Activated gamma-delta T cell treated with Interleukin-2 at 50 U/mL for 16 hours (primary cell): ENCODE measurements around the gene PURA.

Source experiments
- DNase-seq: peaks from one replicate; pipeline ENCODE4 v3.0.0-alpha.2; 2020

Gene PURA

DNA sequence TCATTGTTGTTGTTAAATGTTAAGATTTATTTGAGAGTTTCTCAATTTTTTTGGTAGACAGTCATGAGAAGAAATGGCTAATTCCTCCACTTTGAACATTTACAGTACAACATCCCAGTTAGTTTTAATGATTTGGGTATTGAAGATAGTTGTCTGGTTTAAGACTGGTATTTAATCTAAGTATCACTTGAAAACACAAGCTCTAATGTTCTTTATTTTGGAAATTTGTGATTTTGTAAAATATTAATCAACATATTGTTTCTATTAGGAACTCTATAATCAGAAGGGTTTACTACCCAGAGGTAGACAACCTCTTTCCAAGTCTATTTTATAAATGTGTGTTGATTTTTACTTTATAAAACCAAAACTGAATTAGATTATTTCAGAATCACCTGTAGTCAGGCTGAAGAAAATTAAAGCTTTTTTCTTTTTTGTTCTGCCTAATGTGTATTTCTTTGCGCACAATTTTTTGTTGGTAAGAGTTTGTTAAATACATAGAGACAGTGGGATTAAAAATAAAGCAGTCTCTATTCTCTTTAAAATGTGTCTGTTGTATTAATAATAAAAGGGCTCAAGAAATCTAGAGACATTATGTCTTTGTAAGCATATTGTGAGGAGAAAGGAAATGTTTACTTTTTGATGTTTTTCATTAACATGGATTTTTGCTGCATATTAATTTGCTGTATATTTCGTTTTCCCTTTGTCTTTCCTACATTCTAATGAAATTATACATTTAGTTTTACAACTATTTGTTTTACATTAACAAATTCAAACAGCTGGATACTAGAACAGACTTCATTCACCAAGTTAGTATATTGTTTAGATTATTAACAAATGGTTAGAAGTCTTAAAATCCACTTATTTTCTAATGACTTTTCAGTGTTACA, 3.9 kb upstream of the PURA start:
- DNase-seq, result no peak

GRCh38 chr5:140110646-140110957, 3.3 kb upstream of the PURA start:
- no peak for DNase-seq

DNA sequence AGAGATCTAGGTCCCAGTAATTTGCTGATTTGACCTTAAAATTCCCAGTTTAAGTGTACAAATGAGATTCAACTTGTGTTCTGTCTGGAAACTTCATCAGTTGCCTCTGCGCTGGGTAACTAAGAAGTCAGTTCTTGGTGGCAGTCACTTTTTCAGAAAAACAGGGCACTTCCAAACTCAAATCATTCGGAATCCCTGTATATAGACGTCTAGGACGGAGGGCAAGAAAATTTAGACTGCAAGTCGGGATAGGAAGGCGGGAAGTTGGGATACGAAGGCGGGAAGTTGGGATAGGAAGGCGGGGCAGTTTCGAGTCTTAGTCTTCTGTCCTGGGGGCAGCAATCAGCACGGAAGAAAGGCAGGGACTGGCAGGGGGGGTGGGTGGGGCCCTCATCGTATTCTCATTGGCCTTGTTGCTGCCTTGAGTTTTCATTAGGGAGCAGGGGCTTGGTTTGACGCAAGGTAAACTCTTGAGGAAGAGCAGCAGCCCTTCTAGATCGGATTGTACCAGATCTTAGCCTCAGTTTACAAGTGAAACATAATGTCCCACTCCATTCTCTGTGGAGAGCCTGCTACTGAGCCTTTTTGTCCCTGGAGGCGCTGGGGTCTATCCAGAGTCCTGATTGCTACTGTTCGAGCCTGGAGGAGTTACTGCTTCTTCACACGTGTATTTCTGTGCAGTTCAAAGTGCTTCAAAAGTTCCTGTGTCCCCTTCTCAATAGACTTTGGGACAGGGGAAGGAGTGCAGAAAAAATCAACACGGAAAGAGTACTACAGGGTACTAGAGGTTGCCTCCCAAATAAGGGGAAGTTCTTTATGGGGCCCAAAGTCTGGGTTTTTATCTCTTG, 2.7 kb upstream of the PURA start:
- DNase-seq, result no peak

DNA sequence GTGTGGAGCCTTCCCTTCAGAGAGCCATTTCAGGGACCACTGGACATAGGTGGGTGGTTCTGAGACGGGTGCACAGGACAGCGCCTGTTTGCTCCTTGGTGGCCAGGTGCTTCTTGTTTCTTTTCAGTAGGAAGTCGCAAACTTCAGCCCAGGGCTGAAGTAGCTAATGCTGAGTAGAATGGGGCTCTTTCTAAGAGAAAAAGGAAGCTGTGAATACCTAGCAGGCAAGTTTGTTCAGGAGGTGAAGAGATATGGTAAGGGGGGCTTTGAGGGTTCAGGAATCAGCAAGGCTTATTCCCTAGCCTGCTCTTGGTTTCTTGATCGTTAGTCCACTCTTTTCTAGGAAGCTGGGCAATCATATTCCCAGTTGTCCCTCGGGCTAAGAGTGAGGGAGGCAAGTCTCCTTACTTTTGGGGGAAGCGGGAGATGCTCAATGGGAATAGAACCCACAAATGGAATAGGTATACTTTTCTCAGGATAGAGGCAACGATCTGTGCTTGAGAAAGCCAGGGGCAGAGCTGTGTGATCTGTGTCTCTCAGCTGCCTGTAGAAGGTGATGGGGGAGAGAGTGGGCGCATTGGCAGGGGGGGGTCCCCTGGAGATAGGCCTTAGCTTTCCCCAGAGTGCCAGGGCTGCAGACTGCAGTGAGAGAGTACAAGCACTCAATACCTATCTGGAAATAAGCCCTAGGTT, 1.9 kb upstream of the PURA start:
- no peak for DNase-seq

GRCh38 chr5:140112685-140113179, 1.2 kb upstream of the PURA start:
- DNase-seq, result no peak

DNA sequence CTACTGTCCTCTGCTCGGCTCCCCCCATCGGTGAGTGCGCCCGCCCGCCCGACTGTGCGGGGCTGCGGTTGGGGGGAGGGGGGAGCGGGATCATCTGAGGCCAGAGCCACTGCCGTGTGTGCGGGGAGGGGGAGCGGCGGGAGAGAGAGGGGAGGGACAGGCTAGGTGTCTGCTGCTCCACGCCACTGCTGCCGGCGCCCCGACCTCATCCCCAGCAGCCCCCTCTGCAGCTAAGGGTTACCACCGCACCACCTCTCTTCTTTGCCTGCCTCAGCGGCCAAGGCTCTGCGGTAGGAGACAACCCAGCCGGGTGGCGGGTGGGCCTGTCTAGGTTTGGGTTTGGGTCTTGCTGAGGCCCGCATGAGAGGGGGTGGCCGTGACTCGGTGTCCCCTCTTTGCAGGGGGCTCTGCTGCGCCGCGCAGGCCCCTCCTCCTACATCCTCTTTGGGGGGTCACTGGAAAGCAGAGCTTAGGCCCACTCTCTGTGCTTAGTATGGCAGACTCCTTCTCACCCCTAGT, 670 bp upstream of the PURA start:
- DNase-seq, result peak; percentile 15

DNA sequence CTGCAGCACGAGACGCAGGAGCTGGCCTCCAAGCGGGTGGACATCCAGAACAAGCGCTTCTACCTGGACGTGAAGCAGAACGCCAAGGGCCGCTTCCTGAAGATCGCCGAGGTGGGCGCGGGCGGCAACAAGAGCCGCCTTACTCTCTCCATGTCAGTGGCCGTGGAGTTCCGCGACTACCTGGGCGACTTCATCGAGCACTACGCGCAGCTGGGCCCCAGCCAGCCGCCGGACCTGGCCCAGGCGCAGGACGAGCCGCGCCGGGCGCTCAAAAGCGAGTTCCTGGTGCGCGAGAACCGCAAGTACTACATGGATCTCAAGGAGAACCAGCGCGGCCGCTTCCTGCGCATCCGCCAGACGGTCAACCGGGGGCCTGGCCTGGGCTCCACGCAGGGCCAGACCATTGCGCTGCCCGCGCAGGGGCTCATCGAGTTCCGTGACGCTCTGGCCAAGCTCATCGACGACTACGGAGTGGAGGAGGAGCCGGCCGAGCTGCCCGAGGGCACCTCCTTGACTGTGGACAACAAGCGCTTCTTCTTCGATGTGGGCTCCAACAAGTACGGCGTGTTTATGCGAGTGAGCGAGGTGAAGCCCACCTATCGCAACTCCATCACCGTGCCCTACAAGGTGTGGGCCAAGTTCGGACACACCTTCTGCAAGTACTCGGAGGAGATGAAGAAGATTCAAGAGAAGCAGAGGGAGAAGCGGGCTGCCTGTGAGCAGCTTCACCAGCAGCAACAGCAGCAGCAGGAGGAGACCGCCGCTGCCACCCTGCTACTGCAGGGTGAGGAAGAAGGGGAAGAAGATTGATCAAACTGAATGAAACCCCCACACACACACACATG, 654 bp downstream of the PURA start:
- peak; percentile 29 for DNase-seq

GRCh38 chr5:140115186-140115500, 1.2 kb downstream of the PURA start:
- DNase-seq, result no peak

- no peak for DNase-seq
These were observed 2.8 kb downstream of the PURA start for GRCh38 chr5:140116716-140117115.

DNA sequence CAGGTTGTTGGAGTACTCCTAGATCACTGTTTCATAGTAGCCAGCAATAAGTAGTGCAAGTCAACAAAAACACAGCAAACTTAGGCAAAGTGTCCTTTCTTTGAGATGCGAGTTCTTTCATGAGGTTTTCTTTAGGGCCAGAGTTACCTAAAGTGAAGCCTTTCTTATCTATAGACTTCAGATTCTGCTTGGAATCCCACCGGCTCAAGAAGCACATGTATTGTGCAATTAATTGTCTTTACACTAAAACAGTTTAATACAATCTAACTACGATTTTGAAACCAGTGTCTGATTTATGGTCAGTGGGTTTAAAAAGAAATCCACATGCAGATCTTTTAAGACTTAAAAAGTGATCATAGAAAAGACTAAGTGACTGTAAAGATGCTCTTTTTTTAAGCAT, 3.6 kb downstream of the PURA start:
- no peak for DNase-seq

DNA sequence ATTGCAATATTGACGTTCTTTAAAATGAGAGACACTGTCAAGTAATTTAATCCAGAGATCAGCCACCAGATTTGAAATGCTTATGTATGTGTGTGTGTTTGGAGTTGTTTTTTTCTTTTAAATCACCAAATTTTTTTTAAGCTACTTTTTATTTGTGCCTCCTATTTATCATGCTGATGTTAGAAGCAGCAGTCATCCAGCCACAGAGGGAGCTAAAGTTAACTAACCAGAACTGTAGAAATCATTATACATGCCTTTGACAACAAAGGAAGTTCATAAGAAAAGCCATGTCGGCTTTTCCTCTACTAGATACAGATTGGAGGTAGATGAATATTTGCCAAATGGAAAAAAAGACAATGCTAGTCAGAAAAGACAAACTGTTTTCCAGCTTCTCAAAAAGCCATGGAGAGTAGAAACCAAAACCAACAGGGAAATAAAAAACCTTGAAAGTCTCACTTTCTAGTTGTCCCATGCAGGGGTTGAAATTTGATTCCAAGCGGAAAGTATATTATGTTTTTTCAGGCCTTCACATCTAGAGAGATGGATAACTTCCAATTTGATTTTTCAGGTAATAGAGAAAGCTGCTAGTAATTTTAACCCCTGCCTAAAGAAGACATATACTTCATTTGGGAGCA, 4.5 kb downstream of the PURA start:
- DNase-seq, result no peak

GRCh38 chr5:140125637-140126036, 11.7 kb downstream of the PURA start, which contains the start of gene IGIP:
TSS of gene IGIP (plus strand) at chr5:140125937. CDS start at chr5:140128477, 2,540 bp downstream.
- no peak for DNase-seq

DNA sequence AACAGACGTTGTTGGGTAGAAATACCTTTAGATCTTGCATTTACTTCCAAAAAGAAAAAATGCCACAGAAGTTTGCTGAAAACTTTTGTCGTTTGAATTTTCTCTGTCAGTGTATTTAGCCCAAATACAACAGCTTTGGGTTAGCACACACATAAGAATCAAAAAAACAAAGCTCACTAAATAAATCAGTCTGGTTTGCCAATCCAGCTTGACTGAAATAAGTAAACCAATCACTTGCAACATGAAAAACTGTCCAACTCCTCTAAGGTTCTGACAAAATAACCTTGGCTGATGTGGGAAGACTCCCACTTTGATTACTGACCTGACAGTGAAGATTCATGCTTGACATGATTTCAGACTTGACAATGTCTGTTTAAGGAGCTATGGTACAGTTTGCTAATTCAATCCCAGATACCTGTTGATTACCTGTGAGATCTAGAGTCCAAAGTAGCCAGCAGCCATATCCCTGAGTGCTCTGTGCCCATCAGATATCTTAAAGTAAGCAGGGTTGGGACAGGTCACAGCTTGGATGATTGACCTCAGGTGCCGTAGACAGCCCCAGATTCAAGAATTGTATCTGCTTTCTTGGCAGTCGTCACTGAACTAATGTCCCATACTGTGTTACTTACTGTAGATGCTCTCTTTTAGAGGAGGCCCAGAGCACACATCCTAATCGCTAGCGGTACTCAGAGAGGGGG, 12.6 kb downstream of the PURA start:
- DNase-seq, result no peak

GRCh38 chr5:140128376-140128775, 14.5 kb downstream of the PURA start:
- DNase-seq, result no peak

DNA sequence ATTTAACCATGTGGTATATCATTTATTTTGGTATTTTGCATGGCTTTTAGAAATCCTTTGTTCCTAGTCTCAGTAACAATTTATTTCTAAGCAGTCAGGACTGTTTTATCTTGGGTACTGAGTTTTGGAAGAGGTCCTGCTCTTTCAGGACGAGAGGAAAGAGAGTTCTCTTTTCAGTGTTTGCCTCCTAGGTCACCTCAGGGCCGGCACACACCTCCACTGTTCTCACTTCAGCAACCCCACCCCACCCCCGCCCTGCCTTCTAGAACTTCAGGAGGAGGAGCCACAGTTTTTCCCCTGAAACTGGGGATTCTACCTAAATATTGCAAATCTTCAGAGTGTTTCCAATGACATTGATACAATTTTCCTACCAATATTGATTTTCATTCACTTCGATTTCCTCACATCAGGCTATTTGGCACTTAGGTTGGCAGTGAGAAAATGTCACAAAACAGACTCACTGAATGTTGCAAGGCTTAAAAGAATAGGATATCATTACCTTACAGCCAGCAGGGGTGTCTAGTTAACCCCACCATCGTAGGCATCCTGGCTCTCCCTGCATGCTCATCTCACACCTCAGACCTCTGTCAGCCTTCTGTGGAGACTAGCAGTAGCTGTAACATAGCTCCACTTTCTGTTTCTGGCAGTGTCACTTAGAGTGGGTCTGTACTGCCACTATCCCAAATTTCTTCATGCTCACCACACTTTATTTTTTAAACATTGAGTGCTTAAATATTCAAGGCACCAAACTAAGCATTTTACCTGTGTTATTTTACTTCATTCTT, 17.2 kb downstream of the PURA start:
- no peak for DNase-seq

- no peak for DNase-seq
These were observed 18.1 kb downstream of the PURA start for GRCh38 chr5:140131967-140132409.

DNA sequence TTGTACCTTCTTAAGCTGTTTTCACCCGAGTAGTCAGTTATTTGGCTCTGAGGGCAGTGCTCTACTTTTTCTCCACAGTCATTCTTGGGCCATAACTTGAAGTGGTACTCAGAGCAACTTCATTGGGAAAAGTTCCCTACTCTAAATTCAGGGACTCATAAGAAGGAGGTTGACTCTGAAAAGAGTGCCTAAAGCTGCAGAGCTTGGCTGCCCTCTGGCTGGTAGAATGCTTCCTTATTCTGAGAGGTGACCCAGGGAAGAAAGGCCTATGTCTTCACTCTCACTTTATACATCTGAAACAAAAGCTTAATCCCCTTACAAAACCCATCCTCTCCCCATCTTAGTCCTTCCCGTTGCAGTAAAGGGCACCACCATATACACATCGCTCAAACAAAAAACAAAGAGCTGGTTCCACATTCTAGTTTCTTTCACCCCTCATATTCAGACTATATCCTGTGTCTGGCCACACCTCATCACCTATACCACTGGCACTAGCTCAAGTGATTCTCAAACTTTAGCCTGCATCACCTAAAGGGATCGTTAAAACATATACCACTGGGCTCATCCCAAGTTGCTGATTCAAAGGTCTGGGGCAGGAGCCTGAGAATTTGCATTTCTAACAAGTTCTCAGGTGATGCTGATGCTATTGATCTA, 19.7 kb downstream of the PURA start:
- no peak for DNase-seq

- DNase-seq, result no peak
These were observed 20.5 kb downstream of the PURA start for GRCh38 chr5:140134277-140134935.

- no peak for DNase-seq
These were observed 21.2 kb downstream of the PURA start for GRCh38 chr5:140135127-140135526.
